HG03135 (cell line): ENCODE data around the gene MLPH.

ENCODE experiments used
- ATAC-seq: cut with Tn5 transposase; IDR thresholded peaks from one replicate; pipeline ENCODE4 v1.9.1; 2021; ENCODE audit warnings: mild to moderate bottlenecking, moderate library complexity; ENCODE audit not compliant: unreplicated experiment

Gene MLPH

DNA sequence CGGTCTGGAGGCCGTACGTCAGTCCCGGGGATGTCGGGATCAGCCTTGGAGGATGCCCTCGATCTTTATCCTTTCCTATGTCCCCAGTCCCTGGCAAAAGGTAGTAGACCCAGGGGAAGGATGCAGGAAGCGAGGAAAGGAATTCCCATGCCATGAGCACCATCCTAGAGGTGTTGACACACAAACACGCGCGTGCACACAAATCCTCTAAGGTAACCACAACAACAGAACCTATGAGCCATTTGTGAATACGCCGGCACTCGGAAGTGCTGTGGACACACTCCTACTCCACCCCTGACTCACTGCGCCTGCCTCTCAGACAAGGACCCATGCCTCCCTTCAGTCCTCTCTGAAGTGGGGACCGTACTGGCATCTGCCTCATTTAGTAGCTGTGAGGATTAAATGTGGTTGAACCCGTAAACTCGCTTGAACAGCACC lies 11.3 kb upstream of the MLPH start:
- no peak for ATAC-seq

DNA sequence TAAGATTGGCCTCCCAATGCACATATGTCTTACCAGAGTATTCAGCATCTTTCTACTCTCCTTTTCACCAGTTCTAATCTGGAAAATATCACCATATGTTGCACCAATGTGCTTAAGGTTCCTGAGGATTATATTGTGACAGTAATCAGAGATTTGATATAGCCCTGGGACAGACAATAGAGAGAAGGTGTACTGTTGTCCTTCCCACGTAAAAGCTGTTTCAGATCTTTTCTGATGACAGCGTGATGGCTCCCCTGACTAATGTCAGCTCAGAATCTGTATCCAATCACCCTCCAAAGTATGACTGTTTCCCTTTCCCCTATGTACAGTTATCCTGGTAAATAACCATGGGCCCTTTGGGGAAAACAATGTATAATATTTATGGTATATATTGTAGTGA lies 9.0 kb upstream of the MLPH start:
- no peak for ATAC-seq

DNA sequence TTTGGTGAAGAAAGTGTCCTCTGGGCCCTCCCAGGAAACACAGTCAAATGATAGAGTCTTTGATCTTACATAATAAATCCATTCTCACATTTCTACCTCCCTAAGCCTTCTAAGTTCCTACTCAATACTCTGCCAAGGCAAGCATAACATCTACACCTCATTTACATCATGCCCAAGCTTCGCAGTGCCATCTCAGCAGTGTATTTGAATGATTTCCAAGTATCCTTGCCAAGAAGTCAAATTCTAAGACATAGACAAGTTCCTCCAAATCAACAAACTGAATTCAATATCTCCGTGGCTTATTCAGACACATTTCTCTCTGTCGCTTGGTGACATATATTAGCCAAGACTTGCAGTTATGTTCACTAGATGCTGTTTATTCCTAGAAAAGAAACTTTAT lies 8.1 kb upstream of the MLPH start:
- no peak for ATAC-seq

DNA sequence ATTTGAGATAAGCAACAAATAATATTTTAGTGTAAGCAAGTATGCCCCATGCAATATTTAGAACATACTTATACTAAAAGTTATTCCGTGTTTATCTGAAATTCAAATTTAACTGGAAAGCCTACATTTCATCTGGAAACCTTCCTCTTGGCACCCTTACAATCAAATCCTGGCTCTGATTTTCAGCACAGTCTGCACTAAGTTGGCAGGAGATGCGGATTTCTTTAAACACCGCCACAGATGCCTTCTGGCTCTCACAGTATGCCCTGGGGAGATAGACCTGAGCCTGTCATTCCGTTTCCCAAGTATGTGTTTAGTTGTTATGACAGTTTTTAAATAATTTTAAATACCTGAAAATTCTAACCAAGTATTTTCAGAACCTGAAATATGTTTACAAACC lies 7.3 kb upstream of the MLPH start:
- no peak for ATAC-seq

DNA sequence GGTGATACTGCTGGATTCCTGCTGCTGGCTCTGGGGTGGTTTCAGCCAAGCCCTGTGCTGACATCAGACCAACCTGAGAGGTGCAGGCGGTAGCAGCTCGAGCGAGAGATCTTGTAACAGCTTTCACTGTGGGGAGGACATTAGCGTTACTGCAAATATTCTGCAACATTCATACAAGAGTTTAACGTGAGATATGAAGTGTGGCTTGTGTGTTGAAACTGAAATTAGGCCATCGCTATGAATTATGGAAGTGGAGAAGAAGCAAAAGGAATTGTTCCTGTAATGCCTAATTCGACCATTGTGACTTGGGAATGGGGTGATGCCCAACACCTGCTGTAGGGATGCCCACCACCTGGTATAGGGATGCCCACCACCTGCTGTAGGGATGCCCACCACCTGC lies 6.5 kb upstream of the MLPH start:
- ATAC-seq: no peak

DNA sequence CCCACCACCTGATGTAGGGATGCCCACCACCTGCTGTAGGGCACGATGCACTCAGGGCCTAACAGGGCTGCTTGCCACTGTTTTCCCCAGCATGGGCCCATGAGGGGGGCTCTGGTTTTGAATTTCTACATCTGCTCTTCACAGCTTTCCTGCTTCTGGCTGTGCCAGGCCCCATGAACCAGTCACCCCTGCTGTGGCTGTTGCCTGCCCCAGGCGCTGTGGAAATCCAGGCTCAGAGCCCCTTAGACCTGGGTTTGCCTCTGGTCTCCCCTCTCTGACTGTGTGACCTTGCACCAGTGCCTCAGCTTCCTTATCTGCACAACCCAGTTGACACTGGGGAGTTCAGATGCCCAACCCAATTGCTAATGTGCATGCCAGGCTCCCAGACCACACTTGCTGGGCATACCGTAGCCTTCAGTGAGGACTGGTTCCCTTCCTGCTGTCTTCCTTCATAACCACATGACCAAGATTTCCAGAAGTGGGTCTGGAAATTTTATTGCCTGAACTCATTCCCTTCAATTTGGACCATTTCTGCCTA lies 6.0 kb upstream of the MLPH start:
- ATAC-seq: no peak

DNA sequence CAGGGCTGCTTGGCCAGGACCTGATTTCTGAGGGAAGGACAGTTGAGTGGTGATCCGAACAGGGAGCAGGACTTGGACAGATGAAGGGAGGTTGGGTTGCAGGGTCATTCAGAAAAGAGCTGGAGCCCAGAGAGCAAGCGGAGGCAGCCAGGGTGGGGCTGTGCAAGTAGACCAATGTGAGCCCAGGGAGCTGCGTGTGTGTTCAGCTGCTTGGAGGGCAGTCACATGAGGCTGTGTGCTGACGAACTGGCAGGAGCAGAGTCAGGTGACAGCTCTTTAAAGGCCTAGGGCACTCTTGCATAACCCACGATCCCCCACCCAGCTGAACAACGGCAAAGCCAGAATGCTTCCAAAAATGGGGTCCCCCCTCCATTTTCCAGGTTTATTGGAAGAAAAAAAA lies 4.6 kb upstream of the MLPH start:
- ATAC-seq: no peak

DNA sequence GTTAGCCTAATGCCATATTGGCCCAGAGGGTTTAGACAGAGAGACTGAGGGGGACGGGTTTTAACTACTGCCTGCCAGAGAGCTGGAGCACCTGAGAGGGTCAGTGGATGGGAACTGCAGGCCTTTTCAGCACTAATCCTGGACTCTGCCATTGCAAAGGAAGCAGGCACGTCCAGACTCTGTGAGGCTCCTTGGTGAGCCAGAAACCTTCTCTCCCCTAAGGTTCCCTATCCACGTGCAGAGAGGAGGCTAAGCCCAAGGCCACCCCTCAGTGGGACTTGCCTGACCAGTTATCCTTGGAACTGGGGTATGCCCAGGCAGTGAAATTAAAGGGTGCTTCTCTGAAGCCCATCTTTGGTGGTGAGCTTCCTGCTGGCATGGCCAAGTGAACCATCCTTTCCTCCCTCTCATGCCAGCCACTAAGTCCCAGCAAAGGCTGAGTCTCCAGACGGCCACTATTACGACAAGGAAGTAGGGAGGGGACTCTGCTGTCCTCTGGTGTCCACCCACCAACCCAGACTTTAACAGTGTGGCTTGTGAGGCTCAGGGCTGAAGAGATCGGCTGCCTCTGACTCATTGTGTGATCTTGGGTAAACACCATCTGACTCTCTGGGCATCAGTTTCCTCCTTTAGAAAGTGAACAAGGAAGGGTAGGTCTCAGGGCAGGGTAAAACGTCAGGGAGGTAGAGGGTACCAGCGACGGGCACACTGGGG lies 3.9 kb upstream of the MLPH start:
- ATAC-seq: no peak

DNA sequence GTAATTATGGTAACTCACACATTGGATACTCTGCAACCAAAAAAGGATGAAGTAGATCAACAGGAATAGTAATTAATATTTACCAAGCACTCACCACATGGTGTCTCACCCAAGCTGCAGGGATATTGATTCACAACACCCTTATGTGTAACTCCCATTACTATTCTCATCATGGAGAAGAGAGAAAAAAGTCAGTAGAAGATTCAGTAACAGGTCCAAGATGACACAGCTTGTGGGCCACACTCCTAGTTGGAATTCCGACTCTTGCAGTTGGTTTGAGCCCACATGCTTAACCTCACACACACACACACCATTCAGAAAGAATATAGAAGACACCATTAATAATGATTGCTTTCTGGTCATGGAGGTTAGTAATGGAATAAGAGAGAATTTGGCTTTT lies 1.7 kb upstream of the MLPH start:
- ATAC-seq: no peak

DNA sequence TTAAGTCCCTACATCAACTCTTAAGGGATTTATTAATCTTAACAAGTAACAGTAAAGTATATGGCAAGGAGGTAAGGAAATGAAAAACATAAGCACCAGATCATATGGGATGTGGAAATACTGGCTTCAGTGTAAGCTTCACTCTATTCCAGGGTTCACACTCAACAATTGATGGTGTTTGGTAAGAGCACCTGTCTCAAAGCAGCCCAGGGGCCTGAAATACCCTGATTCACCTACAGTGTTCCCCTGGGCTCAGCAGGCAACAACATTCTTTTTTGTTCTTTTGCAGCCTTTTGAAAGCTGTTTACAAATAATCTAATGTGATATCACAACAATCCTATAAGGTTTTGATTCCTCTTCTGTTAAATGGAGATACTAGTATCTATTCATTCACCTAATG lies 1.2 kb upstream of the MLPH start:
- ATAC-seq: no peak

DNA sequence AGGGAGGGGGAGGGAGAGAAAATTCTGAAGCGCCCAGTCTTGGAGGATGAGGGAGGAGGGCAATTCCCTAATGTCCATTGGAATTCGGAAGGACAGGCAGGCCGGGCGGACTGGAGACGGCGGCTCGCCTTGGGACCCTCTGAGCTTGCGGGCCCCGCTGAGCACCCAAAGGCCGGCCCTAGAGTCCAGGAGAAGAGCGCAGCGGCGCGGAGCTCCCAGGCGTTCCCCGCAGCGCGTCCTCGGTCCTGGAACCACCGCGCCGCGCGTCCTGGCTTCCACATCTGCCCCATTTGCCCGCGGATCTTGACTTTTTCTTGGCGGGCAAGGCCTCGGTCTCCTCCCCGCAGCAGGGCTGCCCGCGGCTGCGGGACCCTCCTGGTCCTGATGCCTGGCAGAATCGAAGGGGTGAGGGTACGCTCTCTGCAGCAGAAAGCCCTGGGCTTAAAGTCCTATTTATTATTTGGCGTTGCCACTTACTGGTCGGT lies 675 bp upstream of the MLPH start:
- ATAC-seq: no peak

DNA sequence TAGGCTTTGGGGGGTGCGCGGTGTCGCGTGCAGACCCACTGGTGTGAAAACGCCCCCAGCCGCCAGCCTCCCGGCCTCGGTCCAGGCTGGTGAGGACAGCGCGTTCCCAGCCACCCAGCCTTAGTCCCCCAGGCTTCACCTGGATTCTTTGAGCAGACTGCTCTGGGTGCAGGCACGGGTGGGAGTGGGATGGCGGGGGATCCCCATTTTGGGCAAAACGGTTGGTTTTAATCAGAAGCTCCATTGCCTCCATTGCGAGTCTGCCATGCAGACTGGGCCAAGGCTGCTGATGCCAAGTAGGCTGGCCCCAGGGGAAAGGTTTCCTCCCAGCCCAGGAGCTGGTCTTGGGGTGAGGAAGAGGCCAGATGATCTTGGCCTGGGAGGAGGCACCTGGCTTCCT lies 445 bp downstream of the MLPH start:
- no peak for ATAC-seq

DNA sequence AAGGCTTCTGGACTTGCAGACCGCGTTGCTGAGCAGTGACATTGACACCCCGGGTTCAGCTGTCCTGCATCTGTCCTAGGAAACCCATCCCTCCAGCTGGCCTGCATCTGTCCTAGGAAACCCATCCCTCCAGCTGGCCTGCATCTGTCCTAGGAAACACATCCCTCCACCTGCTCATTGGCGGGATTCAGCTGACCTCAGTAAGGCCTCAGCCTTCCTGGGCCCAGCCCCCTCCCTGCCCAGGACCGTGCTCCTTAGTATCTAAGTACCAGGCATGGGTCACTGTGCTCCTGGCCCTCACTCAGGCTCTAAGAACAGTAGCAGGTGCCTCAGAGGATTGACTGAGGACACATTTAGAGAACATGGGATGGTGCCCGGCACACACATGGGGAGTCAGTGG lies 1.2 kb downstream of the MLPH start:
- ATAC-seq: no peak

DNA sequence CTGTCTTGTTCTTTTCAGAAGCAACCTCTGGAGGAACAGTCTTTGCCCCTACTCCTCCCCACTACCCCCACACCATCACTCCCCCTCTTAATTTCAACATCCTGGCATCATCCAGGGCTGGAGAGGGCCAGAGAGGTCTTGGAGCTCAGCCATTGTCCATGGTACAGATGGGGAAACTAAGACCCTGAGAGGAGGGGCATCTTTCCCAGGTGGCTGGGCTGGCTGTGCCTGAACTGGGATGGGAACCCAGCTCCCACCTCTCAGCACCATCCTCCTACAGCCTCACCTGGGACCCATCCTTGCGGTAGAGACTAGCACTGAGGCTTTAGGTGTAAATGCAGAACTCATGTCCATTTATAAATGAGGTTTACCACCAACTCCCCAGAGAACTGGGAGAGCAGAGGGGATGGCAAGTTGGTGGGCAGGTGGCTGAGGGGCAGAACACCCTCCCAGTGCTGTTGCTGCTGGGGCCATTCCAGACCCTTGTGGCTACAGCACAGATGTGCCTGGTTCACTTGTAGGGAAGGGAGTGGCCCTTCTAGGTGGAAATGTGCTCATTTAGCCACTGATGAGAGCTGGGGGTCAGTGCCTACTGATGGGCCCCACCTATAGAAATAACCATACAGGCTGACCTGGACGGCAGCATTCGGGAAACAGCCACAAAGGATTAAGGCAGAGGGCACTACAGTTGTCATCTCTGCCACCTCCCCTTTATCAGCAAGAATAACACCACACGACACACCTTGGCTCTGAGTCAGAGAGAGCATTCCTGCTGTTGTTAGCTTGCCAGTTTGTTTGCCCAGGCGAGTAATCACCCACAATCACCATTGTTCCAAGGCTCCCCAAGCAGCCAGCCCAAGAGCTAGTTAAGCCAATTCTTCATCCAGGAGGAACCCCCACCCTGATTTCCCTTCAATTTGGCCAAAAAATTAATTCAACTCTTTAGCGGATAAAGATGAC lies 2.1 kb downstream of the MLPH start:
- ATAC-seq: no peak

DNA sequence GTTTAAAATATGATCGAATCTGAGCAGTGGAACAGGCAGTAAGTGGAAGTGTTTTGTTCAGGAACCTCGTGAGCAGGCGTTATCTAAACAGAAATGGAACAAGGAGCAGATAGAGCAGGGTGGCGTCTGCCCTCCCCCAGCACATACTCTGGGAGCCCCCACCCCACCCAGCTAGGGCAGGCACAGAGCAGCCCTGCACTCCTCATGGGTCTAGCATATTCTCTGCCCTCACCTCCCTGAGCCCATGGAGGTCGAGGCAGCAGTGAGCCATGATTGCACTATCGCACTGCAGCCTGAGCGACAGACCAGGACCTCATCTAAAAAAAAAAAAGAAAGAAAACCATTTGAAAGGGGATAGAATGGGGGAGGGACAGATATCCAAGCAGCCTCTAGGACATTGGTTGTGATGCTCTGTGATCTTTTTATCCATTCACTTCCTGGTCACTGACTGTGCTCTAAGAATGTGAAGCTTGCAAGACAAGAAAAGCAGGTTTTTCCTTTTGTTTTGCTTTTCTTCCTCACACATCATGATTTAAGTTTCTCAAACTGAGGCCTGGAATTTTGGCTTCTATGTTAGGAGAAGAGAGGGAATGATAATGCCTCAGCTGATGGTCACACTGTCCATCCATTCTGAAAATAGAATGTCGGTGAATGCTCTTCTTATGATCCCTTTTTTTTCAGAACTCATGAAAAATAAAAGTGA lies 3.1 kb downstream of the MLPH start:
- ATAC-seq: no peak

DNA sequence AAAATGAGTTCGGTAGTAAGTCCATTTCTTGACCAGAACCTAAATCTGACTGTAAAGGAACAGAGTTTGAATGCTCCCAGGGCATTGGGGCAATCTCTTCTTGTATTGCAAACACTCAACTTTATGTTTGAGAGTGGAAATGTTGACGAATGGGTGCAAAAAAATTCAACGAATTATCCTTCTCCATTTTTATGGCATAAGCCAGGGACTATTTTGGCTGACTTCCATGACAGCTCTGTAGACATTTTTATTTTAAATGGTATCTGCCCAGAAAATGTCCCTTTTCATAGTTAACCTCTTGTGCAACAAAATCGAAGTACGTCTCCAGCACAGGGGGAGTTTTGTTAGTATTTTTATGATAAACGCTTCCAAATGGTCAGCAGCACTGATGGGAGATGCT lies 3.7 kb downstream of the MLPH start:
- ATAC-seq: no peak

DNA sequence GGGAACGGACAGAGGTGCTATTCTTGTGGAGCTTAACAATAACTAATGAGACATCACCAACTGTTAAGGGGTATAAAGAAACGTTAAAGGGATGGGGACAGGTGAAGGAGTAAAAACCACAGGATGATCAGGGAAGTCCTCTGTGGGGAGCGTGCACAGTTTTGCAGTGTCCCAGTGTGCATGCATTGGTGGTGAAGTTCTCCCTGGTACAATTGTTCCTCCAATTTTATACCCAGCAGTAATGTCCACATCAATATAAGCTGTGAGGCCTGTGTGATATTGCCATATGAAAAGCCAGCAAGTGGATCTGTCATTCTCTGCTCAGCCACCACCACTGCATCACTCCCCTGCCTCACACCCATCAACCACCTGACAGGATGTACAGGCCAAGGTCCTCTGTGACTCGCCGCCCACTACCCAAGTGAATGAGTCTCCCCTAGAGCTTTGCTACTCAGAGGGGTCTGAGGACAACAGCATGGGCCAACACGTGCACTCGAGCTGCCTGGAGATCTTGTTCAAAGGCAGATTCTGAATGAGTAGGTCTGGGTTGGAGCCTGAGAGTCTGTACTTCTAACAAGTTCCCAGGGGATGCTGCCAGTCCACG lies 4.6 kb downstream of the MLPH start:
- ATAC-seq: no peak

DNA sequence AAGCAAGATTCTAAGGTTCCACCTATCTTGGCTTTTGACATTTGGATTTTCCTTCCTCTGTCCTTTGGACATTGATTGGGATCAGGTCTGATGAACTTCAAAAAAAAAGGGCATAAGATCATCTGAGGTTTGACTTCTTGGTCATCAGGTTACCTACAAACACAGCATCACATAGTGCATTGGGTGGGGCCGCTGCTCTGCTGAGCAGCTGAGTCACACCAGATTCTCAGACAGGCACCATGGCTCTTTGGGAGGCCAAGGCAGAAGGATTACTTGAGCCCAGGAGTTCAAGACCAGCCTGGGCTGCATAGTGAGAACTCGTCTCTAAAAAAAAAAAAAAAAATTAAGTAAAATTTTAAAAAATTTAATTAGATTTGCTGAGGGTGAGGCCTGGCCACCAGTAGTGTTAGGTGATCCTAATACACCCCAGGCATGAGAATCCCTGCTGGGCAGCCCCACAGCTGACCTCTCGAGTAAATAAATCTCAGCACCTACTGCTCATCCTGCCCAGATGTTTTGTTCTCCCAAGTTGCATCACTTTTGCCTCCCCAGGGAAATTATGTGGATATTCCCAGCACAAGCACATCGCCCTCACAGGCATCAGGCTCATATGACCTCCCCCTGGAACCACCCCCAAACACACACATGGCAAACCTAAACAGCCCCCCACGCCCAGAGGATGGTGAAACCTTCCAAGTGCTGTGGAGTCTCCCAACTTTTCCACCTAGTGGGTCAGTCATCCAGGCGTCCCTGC lies 5.3 kb downstream of the MLPH start:
- ATAC-seq: no peak

DNA sequence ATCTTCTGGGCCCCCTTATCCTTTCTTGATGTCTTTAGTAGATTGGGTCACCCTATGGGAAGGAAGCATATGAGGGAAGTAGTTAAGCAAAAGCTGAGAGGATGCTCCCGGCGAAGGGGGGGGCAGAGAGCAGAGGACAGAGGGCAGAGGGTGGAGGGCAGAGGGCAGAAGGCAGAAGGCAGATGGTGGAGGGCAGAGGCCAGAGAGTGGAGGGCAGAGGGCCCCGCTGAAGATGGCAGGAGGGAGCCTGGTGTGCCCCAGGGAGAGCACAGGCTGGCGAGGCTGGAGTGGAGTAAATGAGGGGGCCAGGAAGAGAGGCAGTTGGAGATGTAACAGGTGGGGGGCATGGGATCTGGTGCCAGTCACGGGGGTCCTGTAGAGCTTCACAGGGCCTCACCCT lies 7.0 kb downstream of the MLPH start:
- ATAC-seq: no peak

DNA sequence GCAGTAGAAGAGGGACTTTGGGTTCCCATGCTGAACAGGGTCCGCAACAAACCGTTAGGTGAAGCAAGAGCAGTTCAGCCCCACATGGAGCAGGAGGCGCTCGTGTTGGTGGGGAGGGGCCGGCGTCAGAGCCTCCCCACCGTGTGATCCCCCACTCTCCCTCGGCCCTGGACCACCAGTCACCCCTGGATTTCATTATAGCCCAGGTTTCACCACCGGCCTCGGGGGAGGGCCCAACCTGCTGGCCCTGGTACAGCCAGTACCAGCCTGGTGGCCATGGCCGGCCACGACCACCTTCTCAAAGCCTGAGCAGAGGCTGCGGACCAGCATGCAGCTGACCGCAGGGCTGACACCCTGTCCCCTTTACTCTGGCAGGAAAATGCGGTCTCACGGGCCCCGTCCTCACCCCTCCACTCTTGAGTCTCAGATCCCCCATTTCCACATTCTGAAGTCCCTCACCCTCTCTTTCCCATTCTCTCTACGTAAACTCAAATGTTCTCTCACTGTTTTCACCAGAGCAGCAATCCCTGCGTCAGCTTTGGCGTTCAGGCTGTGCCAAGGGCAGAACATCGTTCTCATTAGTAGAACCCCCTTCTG lies 8.6 kb downstream of the MLPH start:
- ATAC-seq: no peak
